NCI-H524 treated with DMSO at 0.1 percent for 48 hours (cell line): Measurements from ENCODE around the gene CDK11B.
"Not testable (repeated sequence)": the region's sequence is repeated elsewhere in the genome, so short reads cannot be mapped to it uniquely, and the experiment has no call there.

Source experiments
- DNase-seq: peaks from one replicate; lab custom pipeline; 2025; lab: John Stamatoyannopoulos, UW

Gene CDK11B

GRCh38 chr1:1662392-1662791, 3.6 kb upstream of the CDK11B start:
- not testable (repeated sequence) for DNase-seq

GRCh38 chr1:1648265-1648664, 10.5 kb downstream of the CDK11B start:
- DNase-seq = not testable (repeated sequence)

GRCh38 chr1:1647567-1648241, 11.1 kb downstream of the CDK11B start:
- DNase-seq = not testable (repeated sequence)

- not testable (repeated sequence) for DNase-seq
These were observed 12.5 kb downstream of the CDK11B start for GRCh38 chr1:1646326-1646725.

GRCh38 chr1:1640711-1641461, 17.9 kb downstream of the CDK11B start:
- not testable (repeated sequence) for DNase-seq

GRCh38 chr1:1640081-1640480, 18.7 kb downstream of the CDK11B start:
- DNase-seq = not testable (repeated sequence)

- DNase-seq = not testable (repeated sequence)
These were observed 19.4 kb downstream of the CDK11B start for GRCh38 chr1:1639368-1639767.

GRCh38 chr1:1638528-1638927, 20.3 kb downstream of the CDK11B start:
- not testable (repeated sequence) for DNase-seq

GRCh38 chr1:1637479-1637875, 21.3 kb downstream of the CDK11B start:
- not testable (repeated sequence) for DNase-seq

GRCh38 chr1:1636621-1637478, 22.0 kb downstream of the CDK11B start:
- DNase-seq = not testable (repeated sequence)

GRCh38 chr1:1634613-1635012, 24.2 kb downstream of the CDK11B start:
- not testable (repeated sequence) for DNase-seq

- DNase-seq = not testable (repeated sequence)
These were observed 25.4 kb downstream of the CDK11B start for GRCh38 chr1:1633409-1633808.

GRCh38 chr1:1631782-1632420, 26.9 kb downstream of the CDK11B start, which contains the start of gene MMP23B:
Gene MMP23B, plus strand, starts transcription at chr1:1632173. Its CDS starts 46 bp downstream, at chr1:1632219.
- DNase-seq = no peak

GRCh38 chr1:1630965-1631781, 27.6 kb downstream of the CDK11B start:
- DNase-seq = no peak

GRCh38 chr1:1630191-1630964, 28.4 kb downstream of the CDK11B start:
- DNase-seq = peak; percentile 80

GRCh38 chr1:1629430-1630190, 29.2 kb downstream of the CDK11B start:
- no peak for DNase-seq

GRCh38 chr1:1628754-1629429, 29.9 kb downstream of the CDK11B start:
- DNase-seq = no peak

GRCh38 chr1:1627829-1628753, 30.7 kb downstream of the CDK11B start:
- no peak for DNase-seq
